ENCODE results near the gene SMARCA4.

DNA sequence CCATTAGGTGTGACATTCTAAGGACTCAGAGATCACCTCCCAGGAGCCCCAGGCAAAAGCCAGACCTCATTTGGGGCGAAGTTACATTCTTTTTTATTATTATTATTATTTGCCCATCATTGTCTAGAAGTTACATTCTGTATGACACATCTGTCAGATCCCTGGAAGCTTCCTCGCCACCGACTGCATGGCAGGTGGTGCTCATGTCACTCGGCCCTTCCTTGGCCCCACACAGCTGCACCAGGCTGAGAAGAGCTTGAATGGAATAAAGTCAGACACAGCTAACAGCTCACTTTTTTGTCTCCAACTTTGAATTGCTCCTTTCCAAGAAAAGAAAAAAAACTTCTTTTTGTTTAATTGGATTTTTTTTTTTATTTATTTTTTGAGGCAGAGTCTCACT is 87.0 kb downstream of the SMARCA4 start:
- no peak for TF ChIP-seq GATA2 (IDR thresholded peaks at IDR 0.05; ENCODE audit: low read depth, low read length)
- TF ChIP-seq GATA3 (IDR thresholded peaks at IDR 0.05; ENCODE audit: low read depth, low read length) = no peak

Measured in SH-SY5Y (cell line).